ENCODE measurements around the gene PGBD5. TPM values are rescaled to one million over a fixed set of nuclear protein-coding genes. Genes with fewer than 3 reads are reported as not detected.

PGBD5 gene
- total RNA-seq, 1 donor from 2014 or later: 19.7 TPM

Other genes with a start within 250 kb of the PGBD5 start
- gene COG2, start 216.1 kb upstream of the PGBD5 start, total RNA-seq: 25.9 and 39.4 TPM in 2 replicates